Gastroesophageal sphincter (tissue), 4 donors: Measurements from ENCODE around the gene RBBP8NL. TPM values are rescaled to one million over a fixed set of nuclear protein-coding genes. Genes with fewer than 3 reads are reported as not detected.

Experiments used
- ATAC-seq: fragments of 150-250 bp; one replicate; pipeline ENCODE4 v1.9.1; 2016; ENCODE audit warnings: mild to moderate bottlenecking, moderate library complexity
- H3K27ac ChIP-seq, 4 donors: fragments of 200-600 bp; sonication (generic) in 3 of 4; 1 replicate in 3 of 4; 2 replicates in 1 of 4; pipeline ENCODE4 v1.5.1; 2016 to 2019
- H3K27me3 ChIP-seq: fragments of 200-600 bp; sonication (generic); one replicate; pipeline ENCODE4 v1.5.1; 2019
- H3K36me3 ChIP-seq, 2 donors: fragments of 200-600 bp; sonication (generic); one replicate each; pipeline ENCODE4 v1.5.1; 2019; ENCODE audit warnings: control low read depth in 1 of 2
- H3K4me1 ChIP-seq, 3 donors: fragments of 200-600 bp; sonication (generic); 1 replicate in 2 of 3; 2 replicates in 1 of 3; pipeline ENCODE4 v1.5.1; 2016 to 2019; ENCODE audit warnings: control low read depth in 2 of 3
- H3K4me3 ChIP-seq, 2 donors: fragments of 200-600 bp; sonication (generic); one replicate each; pipeline ENCODE4 v1.5.1; 2019; ENCODE audit warnings: mild to moderate bottlenecking in 1 of 2, moderate library complexity in 1 of 2
- H3K9me3 ChIP-seq, 3 donors: fragments of 200-600 bp; sonication (generic); one replicate each; pipeline ENCODE4 v1.5.1; 2017 to 2019; ENCODE audit warnings: control low read depth in 2 of 3
- EP300 ChIP-seq: sonication (generic); formaldehyde crosslinking; IDR thresholded peaks from one replicate; pipeline ENCODE4 v1.6.1; 2017; ENCODE audit warnings: antibody characterized with exemption, mild to moderate bottlenecking
- POLR2A ChIP-seq, 2 donors: fragments of 450-650 bp; IDR thresholded peaks; one replicate each; pipeline ENCODE4 v1.6.1; 2017; ENCODE audit warnings: antibody characterized with exemption in 2 of 2, mild to moderate bottlenecking in 2 of 2, moderate library complexity in 1 of 2
- POLR2AphosphoS5 ChIP-seq: sonication (generic); formaldehyde crosslinking; IDR thresholded peaks from one replicate; pipeline ENCODE4 v1.6.1; 2017; ENCODE audit warnings: antibody characterized with exemption
- WGBS, 2 donors: methylation state at CpG; one replicate each; pipeline ENCODE4 v1.1.5; 2018; ENCODE audit warnings: low coverage in 1 of 2; 5-methylcytosine and 5-hydroxymethylcytosine counted together
- total RNA-seq, 4 donors: library from RNA; depleted of rRNA; stranded (reverse); fragments of >200 nt; gene quantifications; one replicate each; pipeline ENCODE4 v1.1.0, GENCODE V29; 2016
- TF ChIP-seq, protein P1 (sequence below), 4 experiments: fragments of 200-600 bp in 2 of 4; fragments of 450-650 bp in 2 of 4; sonication (generic) in 1 of 4; IDR thresholded peaks; one replicate each; pipeline ENCODE4 v1.5.1; 2017 to 2019; ENCODE audit warnings: antibody characterized with exemption in 4 of 4, mild to moderate bottlenecking in 2 of 4, moderate library complexity in 2 of 4

The RBBP8NL gene
- total RNA-seq, 4 donors from 2014 or later, result 0.20 TPM; not detected in 3

DNA sequence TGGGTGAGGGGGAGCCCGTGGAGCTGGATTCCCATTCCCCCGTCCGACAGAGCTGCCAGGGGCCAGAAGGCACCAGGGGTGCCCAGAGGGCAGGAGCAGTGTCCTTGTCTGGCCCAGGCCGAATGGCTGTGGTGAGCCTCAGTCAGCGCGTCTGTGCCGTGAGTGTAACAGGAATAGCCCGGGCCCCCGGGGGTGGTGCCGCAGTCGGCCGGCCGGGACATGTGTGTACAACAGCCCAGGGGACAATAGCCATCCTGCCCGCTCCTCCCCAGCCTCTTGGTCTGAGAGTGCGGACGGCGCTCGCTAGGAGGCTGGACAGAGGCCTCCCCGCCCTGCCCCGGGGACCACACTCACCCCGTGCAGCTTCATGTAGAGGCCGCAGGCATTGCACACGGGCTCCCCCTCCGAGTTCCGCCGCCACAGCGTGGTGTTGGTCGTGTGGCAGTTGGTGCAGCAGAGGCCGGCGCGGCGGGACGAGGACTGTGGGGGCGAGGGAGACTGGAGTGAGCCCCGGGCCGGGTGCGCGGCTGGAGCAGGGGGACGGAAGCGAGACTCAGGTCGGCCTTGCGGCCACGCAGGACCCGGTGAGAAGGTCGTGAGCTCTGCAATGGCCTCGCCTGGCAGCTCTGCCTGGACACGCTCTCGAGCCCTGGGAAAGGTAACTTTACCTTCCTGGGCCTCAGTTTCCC is 38.9 kb upstream of the RBBP8NL start:
- ATAC-seq, result no peak
- Histone ChIP-seq H3K9me3 (no peaks in the 10 kb centered on the region), H3K4me1 (no peaks in the 10 kb centered on the region), H3K36me3 (no peaks in the 10 kb centered on the region), H3K27me3 (peaks cover 56% of the 10 kb centered on the region), H3K27ac (no peak overlapping the region), H3K4me3 (no peak overlapping the region)
- TF ChIP-seq POLR2AphosphoS5, result no peak
- no peak for TF ChIP-seq POLR2A (IDR thresholded peaks at IDR 0.05)
- TF ChIP-seq EP300, result no peak
- TF ChIP-seq, protein P1, sequence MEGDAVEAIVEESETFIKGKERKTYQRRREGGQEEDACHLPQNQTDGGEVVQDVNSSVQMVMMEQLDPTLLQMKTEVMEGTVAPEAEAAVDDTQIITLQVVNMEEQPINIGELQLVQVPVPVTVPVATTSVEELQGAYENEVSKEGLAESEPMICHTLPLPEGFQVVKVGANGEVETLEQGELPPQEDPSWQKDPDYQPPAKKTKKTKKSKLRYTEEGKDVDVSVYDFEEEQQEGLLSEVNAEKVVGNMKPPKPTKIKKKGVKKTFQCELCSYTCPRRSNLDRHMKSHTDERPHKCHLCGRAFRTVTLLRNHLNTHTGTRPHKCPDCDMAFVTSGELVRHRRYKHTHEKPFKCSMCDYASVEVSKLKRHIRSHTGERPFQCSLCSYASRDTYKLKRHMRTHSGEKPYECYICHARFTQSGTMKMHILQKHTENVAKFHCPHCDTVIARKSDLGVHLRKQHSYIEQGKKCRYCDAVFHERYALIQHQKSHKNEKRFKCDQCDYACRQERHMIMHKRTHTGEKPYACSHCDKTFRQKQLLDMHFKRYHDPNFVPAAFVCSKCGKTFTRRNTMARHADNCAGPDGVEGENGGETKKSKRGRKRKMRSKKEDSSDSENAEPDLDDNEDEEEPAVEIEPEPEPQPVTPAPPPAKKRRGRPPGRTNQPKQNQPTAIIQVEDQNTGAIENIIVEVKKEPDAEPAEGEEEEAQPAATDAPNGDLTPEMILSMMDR (IDR thresholded peaks at IDR 0.05), result no peak
- 90% methylated on average over 2 of the region's 48 CpGs; no CpG with 5 or more reads in 1 of the 2 donors for WGBS, 2 donors

DNA sequence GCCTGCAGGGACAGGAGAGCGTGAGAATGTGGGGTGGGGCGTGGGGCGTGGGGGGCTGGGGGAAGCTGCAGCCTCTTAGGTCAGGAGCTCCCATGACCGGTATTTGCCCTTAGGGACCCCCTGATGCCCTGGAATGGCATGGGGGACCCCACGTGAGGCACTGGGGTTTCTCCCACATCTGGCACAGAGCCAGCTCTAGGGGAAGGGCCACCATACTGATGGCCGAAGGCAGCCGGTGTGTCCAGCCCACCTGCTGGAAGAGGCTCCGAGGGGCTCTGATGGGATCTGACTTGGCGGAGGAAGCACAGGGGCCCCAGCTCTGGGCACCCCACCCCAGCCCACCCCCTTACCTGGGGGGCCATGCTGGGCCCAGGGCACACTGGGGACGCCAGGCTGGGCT is 37.7 kb upstream of the RBBP8NL start:
- TF ChIP-seq, protein P1 (IDR thresholded peaks at IDR 0.05), result no peak
- TF ChIP-seq EP300 (no peak), POLR2AphosphoS5 (no peak), POLR2A (IDR thresholded peaks at IDR 0.05) (no peak)
- Histone ChIP-seq H3K4me3 (no peak overlapping the region), H3K27me3 (peaks cover 53% of the 10 kb centered on the region), H3K9me3 (no peaks in the 10 kb centered on the region), H3K36me3 (no peaks in the 10 kb centered on the region), H3K27ac (no peak overlapping the region), H3K4me1 (no peaks in the 10 kb centered on the region)
- ATAC-seq, result no peak
- 90% methylated on average over 4 of the region's 10 CpGs; no CpG with 5 or more reads in 1 of the 2 donors for WGBS, 2 donors

DNA sequence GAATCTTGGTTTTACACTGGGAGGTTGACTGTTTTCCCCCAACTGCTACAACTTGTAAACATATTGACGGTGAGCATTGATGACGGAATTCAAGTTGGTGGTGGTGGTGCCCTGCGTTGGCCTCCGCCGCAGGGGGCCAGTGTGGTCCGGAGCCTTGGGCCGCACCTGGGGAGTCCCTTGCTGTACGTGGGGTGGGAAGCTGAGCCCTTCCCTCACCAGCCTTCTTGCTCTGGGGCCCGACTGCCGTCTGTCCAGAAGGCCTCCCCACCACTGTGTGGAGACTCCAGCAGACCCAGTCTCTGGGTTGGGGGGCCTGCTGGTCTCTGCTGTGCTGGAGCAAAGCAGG is 37.1 kb upstream of the RBBP8NL start:
- no peak for ATAC-seq

DNA sequence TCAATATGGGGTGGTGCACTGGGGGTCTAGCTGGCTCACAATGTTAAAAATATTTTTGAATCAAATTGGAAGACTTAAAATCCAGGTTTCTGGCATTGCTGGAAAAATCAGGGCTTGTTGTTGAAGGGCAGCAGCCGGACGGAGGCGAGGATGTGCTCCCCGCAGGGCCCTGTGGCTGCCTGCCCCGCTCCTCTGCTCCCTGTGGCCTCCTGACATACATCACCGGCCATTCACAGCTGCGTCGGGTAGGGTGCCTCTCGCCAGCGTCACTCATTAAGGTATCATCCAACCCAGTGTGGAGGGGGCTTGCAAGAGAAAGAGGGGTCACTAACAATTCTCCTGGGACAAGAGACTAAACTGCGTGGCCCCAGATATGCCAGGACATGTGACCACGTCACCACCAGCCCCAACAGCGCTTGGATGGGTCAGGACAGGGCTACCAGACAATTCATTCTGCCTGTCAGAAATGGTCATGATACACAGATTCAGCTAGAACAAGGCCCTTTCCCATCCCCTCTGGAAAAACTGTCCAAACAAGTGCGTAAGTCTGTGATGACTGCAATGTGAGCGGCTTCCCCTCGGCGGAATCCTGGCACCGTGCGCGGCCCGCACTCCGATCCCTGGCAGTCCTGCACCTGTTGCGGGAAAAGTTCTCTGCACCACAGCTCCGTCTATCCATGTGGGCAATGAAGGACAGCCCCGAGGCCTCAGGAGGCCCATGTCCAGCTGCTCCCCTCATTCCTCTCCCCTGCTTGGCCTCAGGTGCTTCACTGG is 36.5 kb upstream of the RBBP8NL start:
- H3K27me3 ChIP-seq, result peaks cover 53% of the 10 kb centered on the region
- 68 to 80% methylated on average over 3 to 5 of the region's 25 CpGs for WGBS, 2 donors

More for the DNA sequence above, 37.1 kb upstream of the RBBP8NL start:
- no peaks in the 10 kb centered on the region for H3K36me3 ChIP-seq
- no peaks in the 10 kb centered on the region for H3K4me1 ChIP-seq
- peaks cover 53% of the 10 kb centered on the region for H3K27me3 ChIP-seq
- no peaks in the 10 kb centered on the region for H3K9me3 ChIP-seq
- H3K4me3 ChIP-seq, result no peak overlapping the region
- TF ChIP-seq POLR2AphosphoS5 (no peak), EP300 (no peak), POLR2A (IDR thresholded peaks at IDR 0.05) (no peak)
- TF ChIP-seq, protein P1 (IDR thresholded peaks at IDR 0.05), result no peak
- WGBS, 2 donors, result 93% methylated on average over 6 of the region's 10 CpGs; no CpG with 5 or more reads in 1 of the 2 donors
- H3K27ac ChIP-seq, result no peak overlapping the region

More for the DNA sequence above, 36.5 kb upstream of the RBBP8NL start:
- no peak overlapping the region for H3K4me3 ChIP-seq
- ATAC-seq, result no peak
- H3K4me1 ChIP-seq, result no peaks in the 10 kb centered on the region
- no peaks in the 10 kb centered on the region for H3K36me3 ChIP-seq
- H3K9me3 ChIP-seq, result no peaks in the 10 kb centered on the region
- no peak overlapping the region for H3K27ac ChIP-seq
- TF ChIP-seq EP300 (no peak), POLR2A (IDR thresholded peaks at IDR 0.05) (no peak), POLR2AphosphoS5 (no peak)
- TF ChIP-seq, protein P1 (IDR thresholded peaks at IDR 0.05), result no peak
